Suprapubic skin (tissue), 4 donors: Measurements from ENCODE around the gene ZNF492.

Source experiments
- EP300 ChIP-seq: sonication (generic); formaldehyde crosslinking; IDR thresholded peaks from one replicate; pipeline ENCODE4 v1.6.1; 2017; ENCODE audit warnings: antibody characterized with exemption
- POLR2A ChIP-seq, 2 donors: fragments of 450-650 bp; IDR thresholded peaks; one replicate each; pipeline ENCODE4 v1.6.1; 2017; ENCODE audit warnings: antibody characterized with exemption in 2 of 2, mild to moderate bottlenecking in 2 of 2, moderate library complexity in 2 of 2
- POLR2AphosphoS5 ChIP-seq, 3 donors: sonication (generic); formaldehyde crosslinking; IDR thresholded peaks; one replicate each; pipeline ENCODE4 v1.6.1; 2017; ENCODE audit warnings: antibody characterized with exemption in 3 of 3
- TF ChIP-seq, protein P1 (sequence below), 2 donors: fragments of 200-600 bp in 1 of 2; fragments of 450-650 bp in 1 of 2; sonication (generic) in 1 of 2; IDR thresholded peaks; one replicate each; pipeline ENCODE4 v1.5.1; 2016 to 2019; ENCODE audit warnings: antibody characterized with exemption in 2 of 2, mild to moderate bottlenecking in 1 of 2, moderate library complexity in 1 of 2

DNA sequence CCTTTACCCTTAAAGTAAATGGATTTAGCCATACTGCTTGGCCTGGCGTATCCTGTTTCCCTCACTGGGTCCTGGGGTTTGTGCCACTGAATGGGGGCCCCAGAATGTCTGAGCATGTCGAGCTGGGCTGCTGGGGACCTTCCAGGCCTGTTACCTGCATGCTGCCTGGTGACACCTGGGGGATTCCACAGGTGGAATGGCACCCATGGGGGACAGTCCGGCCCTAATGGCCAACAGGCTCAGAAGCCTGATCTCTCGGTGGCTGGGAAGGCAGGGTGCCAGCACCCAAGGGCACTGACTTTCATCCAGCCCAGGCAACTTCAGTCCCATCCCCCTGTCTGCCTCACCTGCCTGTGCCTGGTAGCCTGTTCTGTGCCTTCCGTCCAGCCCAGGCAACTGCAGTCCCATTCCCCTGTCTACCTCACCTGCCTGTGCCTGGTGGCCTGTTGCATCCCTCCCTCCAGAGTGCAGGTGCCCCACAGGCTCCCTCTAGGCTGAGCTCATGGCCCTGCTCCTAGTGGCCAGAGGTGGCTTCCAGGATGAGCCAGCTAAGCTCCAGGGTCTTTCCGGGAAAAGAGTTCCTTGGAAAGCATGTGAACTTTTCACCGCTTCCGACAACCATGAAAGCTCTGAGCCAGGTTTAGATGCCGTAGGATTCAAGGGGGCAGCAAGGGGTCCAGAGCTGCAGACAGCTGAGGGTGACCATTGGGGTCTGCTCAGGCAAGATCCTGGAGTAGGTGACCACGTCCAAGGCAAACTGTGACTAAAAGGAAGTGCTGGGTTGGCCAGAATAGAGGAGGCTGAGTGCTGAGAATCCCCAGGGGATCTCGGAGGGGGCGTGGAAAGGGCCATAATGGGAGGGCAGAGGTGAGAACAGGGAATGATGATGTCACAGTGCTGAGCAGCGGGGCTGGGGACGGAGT lies 30.3 kb upstream of the ZNF492 start:
- TF ChIP-seq, protein P1, sequence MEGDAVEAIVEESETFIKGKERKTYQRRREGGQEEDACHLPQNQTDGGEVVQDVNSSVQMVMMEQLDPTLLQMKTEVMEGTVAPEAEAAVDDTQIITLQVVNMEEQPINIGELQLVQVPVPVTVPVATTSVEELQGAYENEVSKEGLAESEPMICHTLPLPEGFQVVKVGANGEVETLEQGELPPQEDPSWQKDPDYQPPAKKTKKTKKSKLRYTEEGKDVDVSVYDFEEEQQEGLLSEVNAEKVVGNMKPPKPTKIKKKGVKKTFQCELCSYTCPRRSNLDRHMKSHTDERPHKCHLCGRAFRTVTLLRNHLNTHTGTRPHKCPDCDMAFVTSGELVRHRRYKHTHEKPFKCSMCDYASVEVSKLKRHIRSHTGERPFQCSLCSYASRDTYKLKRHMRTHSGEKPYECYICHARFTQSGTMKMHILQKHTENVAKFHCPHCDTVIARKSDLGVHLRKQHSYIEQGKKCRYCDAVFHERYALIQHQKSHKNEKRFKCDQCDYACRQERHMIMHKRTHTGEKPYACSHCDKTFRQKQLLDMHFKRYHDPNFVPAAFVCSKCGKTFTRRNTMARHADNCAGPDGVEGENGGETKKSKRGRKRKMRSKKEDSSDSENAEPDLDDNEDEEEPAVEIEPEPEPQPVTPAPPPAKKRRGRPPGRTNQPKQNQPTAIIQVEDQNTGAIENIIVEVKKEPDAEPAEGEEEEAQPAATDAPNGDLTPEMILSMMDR (IDR thresholded peaks at IDR 0.05), result no peak
- TF ChIP-seq EP300, result no peak
- TF ChIP-seq POLR2A (IDR thresholded peaks at IDR 0.05), result no peak
- TF ChIP-seq POLR2AphosphoS5 (IDR thresholded peaks at IDR 0.05), result no peak
